NCI-H345 treated with DMSO at 0.1 percent for 48 hours (cell line): Measurements from ENCODE around the gene TAS2R31.
"Not testable (repeated sequence)": the region's sequence is repeated elsewhere in the genome, so short reads cannot be mapped to it uniquely, and the experiment has no call there.

Source experiments
- DNase-seq: peaks from one replicate; lab custom pipeline; 2025; ENCODE audit not compliant: unreplicated experiment; lab: John Stamatoyannopoulos, UW

Gene TAS2R31, protein sequence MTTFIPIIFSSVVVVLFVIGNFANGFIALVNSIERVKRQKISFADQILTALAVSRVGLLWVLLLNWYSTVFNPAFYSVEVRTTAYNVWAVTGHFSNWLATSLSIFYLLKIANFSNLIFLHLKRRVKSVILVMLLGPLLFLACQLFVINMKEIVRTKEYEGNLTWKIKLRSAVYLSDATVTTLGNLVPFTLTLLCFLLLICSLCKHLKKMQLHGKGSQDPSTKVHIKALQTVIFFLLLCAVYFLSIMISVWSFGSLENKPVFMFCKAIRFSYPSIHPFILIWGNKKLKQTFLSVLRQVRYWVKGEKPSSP

DNA sequence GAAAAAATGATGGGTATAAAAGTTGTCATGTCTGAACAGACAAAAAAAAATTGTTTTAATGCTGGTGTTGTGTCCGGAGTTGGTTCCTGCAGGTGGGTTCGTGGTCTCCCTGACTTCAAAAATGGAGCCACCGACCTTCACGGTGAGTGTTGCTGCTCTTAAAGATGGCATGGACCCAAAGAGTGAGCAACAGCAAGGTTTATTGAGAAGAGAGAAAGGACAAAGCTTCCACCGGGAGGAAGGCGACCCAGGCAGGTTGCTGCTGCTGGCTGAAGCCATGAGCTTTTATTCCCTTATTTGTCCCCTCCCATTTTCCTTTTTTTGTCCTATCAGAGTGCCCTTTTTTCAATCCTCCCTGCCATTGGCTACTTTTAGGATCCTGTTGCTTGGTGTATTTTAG lies at the start of gene TAS2R31:
Gene TAS2R31, minus strand, starts transcription at position 101 of the 400 bp plus-strand sequence. Its CDS starts 72 bp downstream, at position 29.
- no peak for DNase-seq

DNA sequence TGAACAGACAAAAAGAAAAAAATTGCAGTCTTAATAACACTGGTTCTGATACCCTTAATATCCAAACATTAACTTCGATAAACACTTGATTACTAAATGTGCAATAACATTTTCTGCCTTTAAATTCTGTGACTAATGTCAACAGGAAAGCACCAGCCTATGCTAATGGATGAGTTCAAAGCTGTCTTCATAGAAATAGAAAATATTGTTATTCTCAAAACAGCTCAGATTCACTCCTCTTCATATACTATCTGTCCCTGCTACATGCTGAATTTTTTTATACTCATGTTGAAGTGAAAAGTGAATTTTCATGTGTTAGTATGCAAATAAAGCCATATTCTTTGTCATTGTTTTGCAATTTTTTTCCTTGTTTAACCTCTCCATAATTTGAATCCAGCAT lies 47.0 kb upstream of the TAS2R31 start:
- DNase-seq: no peak

DNA sequence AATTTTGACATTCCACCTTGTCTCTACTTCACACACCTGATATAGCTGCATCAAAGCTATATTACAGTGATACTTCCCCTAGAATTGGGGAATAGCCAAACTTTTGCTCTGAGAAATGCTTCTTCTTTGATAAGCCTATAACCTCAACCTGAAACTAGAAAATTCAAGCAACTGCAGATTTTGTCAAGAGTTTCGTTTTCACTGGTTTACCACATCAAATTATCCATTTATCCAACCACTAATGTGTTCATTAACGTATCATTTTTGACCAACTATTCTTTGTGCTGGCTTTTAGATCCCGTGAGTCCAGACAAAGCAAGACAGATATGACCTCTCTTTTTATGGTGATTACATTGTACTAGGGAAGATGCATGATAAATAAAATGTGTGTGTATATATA lies 44.4 kb upstream of the TAS2R31 start:
- no peak for DNase-seq

DNA sequence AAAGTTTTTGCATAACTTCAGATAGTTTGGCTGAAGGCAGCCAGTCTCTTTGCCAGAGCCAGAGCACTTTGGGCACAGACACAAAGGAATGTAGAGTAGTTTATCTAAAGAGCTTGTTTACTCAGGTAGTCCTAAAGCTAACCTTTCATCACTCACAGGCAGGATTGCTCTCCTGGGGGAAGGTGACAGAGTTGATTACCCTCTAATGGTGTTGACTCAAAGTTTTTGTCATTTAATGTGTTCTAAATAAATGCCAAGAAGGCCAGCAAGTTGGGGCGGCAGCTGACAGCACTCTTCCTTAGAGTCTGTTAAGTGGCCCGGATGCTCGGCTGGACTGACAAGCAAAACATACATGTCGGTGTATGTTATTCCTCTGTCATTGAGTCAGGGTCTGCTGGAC lies 40.2 kb upstream of the TAS2R31 start:
- no peak for DNase-seq

DNA sequence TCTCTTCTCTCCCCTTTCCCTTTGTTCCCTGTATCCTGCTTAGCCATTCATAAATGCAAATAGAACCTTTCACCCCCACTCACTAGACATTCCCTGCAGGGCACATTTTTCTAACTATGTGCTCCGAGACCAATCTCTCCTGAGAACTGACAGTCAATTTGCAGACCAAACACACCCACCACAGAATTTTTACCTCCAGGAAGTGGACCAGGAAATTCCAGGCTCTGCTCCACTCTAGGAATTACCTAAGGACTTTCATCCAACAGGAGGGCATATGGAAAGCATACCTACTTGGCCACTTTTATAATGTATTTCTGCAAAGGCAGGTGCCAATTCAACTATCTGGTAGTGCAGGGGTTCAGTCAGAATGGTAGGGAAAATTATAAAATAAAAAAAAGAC lies 39.8 kb upstream of the TAS2R31 start:
- DNase-seq: no peak

DNA sequence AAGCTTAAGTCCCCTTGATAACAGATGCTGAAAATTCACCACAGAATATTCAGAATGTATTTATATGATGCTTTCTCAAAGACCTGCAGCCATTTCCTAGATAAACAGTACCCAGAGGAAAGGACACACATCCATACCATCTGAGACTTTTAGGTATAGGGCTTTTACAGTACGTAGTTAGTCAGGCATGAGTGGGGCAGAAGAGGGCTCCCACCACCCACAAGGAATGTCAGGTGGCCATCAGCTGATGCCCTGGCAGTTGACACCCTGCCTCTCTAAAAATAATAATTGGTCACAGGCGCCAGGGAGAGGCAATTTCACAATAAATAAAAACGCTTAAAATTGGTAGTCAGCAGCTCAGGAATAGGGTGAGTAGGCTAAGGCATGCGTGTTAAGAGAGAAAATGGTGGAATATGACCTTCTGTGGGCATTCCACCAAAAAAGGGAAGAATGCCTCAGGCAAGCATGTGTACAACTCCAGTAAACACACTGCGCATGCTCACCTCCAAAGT lies 38.7 kb upstream of the TAS2R31 start:
- no peak for DNase-seq

DNA sequence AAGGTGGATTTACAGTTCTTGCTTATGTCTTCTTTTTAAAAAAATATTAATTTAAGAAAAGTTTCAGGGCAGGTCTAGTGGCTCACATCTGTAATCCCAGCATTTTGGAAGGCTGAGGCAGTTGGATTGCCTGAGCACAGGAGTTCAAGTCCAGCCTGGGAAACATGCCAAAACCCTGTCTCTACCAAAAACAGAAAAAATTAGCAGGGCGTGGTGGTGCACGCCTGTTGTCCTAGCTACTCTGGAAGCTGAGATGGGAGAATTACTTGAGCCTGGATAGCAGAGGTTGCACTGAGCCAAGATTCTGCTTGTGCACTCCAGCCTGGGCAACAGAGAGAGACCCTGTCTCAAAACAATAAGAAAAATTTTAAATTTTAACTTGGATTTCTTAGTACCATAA lies 36.3 kb upstream of the TAS2R31 start:
- no peak for DNase-seq

DNA sequence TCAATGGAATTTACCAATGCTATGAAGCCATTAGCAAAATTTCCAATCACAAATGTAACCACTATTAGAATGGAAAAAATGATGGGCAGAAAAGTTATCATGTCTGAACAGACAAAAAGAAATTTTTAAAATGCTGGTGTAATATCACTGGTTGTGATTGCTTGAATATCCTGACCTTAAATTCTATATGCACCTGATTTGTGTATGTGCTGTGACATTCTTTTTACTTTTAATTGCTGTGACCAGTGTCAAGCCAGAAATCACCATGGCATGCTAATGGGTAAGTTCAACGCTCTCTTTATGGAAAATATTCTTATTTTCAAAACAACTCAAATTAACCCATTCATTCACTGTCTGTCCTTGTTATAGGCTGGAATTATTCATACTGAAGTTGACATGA lies 31.0 kb upstream of the TAS2R31 start, which contains the start of gene TAS2R46:
Gene TAS2R46, minus strand, starts transcription at position 101 of the 400 bp plus-strand sequence. Its CDS starts 0 bp downstream, at position 101.
- not testable (repeated sequence) for DNase-seq

DNA sequence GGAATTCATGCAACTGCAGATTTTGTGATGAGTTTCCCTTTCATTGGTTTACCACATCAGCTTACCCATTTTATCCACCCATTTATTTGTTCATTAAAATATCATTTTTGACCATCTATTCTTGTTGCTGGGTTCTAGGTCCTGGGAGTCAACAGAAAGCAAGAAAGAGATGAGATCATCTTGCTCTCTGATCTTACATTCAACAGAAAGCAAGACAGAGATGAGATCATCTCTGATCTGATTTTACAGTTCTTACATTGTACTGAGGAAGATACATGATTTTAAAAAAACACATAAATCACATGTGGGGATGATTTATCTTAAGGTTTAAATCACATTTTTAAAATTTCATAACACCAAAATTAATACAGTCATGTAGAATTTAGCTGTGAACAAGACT lies 28.6 kb upstream of the TAS2R31 start:
- no peak for DNase-seq

DNA sequence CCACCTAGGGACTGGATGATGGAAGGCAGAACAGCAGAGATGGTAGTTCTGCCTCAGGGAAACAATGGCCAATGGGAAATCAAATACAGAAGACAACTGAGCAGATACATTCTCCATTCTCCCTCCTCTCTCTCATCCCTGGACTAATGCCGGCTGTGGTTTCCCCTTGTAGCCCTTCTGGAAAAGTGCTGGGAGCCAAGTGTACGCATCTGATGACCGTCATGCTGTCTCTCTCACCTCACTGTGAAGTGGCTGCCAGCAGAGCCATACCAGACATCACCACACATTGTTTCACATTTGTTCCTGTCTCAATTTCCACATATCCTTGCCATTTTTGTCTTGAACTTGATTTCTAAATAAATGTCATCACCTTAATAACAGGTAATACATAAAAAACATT lies 27.8 kb upstream of the TAS2R31 start:
- no peak for DNase-seq

DNA sequence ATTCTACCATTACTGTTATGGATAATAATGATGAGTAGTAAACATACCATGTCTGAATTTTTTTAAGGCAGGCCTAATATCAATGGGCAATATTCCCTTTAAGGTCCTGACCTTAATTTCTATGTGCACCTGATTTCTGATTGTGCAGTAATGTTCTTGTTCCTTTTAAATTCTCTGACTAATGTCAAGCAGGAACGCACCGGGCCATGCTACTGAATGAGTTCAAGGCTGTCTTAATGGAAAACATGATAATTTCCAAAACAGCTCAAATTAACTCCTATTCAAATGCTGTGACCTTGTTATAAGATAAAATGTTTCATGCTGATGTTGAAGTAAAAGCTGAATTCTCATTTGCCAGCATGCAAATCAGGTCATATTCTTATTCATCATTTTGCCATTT lies 24.1 kb upstream of the TAS2R31 start:
- no peak for DNase-seq

DNA sequence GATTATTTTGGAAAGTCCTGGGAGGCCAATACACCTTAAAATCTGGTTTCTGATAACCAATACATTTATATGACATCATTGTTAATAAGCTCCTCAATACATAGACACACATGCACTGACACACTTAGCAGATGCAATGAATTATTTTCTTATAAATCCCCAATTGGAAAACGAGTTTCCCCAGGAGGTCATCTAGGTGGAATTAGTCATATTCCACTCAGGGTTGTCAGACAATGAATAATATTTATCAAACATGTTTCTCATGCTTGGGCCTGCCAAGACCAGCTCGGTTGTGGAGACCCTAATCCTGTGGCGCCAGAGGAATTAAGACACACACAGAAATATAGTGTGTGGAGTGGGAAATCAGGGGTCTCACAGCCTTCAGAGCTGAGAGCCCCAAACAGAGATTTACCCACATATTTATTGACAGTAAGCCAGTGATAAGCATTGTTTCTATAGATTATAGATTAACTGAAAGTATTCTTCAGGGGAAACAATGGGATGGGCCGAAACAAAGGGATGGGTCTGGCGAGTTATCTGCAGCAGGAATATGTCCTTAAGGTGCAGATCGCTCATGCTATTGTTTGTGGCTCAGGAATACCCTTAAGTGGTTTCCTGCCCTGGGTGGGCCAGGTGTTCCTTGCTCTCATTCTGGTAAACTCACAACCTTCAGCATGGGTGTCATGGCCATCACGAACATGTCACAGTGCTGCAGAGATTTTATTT lies 18.8 kb upstream of the TAS2R31 start:
- DNase-seq: not testable (repeated sequence)

DNA sequence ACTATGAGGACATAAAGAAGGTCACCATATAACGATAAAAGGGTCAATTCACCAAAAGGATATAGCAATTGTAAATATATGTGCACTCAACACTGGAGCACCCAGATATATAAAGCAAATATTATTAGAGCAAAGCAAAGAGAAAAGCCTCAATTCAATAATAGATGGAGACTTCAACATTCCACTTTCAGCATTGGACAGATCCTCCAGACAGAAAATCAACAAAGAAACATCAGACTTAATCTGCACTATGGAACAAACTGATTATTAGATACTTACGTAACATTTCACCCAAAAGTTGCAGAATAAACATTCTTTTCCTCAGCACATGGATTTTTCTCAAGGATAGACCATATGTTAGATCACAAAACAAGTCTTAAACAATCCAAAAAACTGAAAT lies 10.2 kb upstream of the TAS2R31 start:
- DNase-seq: not testable (repeated sequence)

DNA sequence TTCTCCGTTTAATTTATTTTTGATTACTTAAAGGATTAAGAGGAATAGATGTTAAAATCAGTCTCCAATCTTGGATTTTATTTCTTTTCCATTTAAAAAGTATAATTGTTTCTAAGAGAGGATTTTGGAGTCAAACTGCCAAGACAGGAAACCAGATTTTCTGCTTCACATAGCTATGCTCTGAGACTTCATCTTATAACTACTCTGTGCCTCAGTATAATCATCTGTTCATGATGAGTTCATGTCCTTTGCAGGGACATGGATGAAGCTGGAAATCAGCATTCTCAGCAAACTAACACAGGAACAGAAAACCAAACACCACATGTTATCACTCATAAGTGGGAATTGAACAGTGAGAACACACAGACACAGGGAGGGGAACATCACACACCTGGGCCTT lies 9.0 kb upstream of the TAS2R31 start:
- DNase-seq: no peak

DNA sequence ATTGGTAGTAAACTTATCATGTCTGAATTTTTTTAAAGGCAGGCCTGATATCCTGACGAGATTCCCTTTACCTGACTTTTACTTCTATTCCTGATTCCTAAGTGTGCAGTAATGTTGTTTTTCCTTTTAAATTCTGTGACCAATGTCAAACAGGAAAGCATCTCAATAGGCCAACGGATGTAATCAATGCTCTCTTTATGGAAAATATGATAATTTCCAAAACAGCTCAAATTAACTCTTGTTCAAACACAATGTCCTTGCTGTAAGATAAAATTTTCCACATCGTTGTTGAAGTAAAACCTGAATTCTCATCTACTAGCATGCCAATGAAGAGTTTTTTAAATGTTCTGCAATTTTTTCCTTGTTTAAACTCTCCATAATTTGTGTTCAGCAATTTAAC lies 8.0 kb upstream of the TAS2R31 start:
- DNase-seq: no peak

DNA sequence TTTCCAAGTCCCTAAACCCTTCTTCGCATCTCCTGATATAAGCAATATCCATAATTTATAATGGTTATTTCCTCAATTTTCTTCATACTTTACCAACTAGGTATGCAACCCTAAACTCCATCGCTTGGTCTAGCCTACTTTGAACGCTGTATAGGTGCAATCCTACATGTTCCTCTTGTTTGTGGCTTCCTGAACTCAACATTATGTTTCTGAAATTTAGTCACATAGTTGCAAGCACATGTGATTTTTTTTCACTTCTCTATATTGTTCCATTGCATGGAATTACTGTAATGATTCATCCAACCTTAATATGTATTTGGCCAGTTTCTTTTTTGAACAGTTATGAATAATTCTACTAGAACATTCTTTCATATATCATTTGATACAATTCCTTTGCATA lies 2.8 kb upstream of the TAS2R31 start:
- not testable (repeated sequence) for DNase-seq

DNA sequence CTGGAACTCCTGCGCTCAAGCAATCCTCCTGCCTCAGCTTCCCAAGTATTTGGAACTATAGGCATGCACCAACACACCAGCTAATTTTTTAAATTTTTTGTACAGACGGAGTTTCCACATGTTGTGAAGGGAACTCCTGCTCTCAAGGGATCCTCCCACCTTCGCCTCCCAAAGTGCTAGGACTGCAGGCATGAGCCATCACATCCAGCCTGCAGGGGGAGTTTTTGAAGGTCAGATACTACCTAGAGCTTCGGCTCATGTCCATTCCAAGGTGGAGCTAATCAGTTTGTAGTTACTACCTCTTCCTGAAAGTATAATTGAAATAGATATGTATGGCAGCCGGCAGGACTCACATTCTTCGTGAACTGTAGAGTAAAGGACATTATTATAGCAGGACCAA lies 5.1 kb downstream of the TAS2R31 start:
- DNase-seq: no peak

DNA sequence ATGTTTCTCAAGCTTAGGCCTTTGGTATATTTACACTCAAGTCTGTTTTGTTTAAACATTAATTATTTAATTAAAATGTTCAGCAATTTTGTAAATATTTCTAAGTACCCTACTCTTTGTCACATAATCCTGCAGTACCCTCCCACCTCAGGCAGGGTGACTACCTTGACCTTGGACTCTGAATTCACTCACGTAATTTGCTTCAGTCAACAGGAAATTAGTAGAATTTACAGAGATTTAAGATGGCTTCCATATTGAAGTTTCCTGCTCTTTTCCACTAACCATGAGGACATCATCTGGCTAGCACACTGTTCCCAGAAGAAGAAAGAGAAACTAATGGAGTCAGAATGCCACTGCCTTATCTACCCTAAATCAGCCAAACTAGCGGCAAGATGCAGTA lies 7.8 kb downstream of the TAS2R31 start:
- DNase-seq: no peak

DNA sequence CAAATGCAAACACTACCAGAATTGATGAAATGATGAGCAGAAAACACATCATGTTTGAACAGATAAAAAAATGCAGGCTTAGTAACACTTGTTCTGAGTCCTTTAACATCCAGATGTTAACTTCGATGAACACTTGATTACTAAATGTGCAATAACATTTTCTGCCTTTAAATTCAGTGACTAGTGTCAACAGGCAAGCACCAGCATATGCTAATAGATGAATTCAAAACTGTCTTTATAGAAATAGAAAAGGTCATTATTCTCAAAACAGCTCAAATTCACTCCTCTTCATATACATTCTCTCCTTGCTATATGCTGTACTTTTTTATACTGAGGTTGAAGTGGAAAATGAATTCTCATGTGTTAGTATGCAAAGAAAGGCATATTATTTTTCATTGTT lies 8.7 kb downstream of the TAS2R31 start, which contains the start of gene TAS2R19:
Gene TAS2R19, minus strand, starts transcription at position 101 of the 400 bp plus-strand sequence. Its CDS starts 49 bp downstream, at position 52.
- DNase-seq: no peak

DNA sequence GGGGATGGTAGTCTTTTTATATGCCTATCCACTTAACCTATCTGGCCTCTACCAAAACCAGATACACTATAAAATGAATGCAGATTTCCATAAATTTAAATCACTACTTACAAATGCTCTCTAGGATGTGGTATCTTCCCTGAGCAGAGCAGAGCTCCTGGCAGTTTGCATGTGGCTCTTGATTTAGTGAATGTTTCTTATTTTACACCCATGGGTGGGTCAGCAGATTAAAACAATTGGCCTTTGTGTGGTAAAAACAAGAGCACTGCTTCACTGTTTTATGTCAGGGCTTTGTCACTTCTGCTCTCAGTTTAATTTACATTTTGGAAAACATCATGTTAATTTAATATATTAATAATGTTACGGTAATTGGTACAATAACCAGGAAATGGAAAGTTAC lies 14.3 kb downstream of the TAS2R31 start:
- DNase-seq: no peak

DNA sequence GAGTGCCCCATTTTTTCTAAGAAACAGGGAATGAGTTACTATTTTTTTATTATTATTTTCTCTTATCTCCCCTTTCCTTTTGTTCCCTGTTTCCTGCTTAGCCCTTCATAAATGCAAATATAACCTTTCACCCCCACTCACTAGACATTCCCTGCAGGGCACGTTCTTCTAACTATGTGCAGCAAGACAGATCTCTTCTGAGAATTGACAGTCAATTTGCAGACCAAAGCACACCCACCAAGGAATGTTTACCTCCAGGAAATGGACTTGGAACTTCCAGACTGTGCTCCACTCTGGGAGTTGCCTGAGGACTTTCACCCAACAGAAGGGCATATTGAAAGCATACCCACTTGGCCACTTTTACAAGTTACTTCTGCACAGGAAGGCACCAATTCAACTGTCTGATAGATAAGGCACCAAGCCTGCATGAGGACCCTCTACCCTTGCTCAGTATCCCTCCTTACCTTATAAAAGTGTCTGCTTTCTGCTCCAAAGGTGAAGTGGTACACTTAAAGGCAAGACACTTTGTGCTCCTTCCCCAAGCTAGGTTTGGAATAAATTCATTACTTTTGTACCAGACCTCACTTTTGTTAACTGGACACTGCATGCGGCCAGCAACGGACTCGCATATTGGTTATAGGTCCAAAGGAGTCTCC lies 15.3 kb downstream of the TAS2R31 start:
- DNase-seq: no peak

DNA sequence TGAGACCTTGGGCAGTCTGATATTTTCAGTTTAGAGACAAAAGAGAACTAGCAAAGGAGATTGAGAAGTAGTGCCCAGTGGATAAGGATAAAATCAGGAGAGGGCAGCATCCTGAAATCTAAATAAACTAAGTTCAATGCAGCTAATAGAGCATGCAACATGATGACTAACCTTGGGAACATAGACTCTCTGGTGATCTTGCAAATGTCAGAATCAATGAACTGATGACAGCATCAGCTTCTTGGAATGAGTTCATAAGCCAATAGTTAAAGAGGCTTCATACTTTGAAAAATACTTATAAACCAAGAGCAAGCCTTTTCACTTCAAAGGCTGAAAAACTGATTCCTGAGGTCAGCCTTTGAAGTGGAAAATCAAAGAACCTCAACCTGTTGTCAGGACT lies 17.0 kb downstream of the TAS2R31 start:
- no peak for DNase-seq
